ENCODE data around the gene SLC1A3. TPM values are rescaled to one million over a fixed set of nuclear protein-coding genes. Genes with fewer than 3 reads are reported as not detected.

SLC1A3 gene
- total RNA-seq, 1 experiment from 2014 or later = 18.6 TPM

DNA sequence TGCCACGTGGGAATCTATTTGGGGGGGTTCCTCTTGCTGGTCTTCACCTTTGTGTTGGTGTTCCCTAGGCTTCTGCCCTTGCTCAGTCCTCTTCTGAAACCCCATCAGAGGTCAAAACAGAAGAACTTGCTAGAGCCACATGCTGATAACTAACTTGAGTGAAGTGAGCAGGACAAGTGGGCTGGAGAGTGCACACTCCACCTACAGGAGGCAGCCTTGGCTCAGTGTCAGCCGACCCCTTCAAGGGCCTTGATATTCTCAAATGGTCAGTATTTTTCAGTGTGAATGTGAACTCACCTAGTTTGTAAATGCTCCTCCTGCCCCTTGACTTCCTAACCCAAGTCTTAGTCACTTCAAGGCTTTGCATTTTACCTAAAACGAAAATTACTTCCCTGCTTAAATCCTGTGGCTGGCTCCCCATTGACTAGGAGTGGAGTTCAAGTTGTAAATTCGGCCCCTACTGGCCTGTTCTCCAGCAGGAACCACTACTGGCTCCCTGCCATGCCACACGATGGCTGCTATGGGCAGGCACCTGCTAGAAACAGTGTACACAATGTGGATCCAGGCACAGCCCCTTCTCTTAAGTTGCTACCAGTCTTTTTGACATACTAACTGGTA lies 3.6 kb upstream of the SLC1A3 start:
- no peak overlapping the region for H3K18ac ChIP-seq (ENCODE audit: insufficient read length, low read depth, low read length)
- no peaks in the 10 kb centered on the region for H3K27me3 ChIP-seq (ENCODE audit: insufficient read depth, low read length)
- H2BK12ac ChIP-seq (ENCODE audit: insufficient read length, low read depth, low read length) = no peak overlapping the region
- no peaks in the 10 kb centered on the region for H3K9me3 Mint-ChIP-seq
- DNase-seq = peak; percentile 62
- H3K4me2 ChIP-seq (ENCODE audit: insufficient read depth, insufficient read length, low read length) = no peak overlapping the region
- H3K23ac ChIP-seq (ENCODE audit: insufficient read length, low read depth, low read length) = no peak overlapping the region
- H3K79me1 ChIP-seq (ENCODE audit: insufficient read depth, low read depth, low read length, poor library complexity, severe bottlenecking) = no peaks in the 10 kb centered on the region
- H4K5ac ChIP-seq (ENCODE audit: insufficient read length, low read depth, low read length) = no peak overlapping the region
- no peak overlapping the region for H3K14ac ChIP-seq (ENCODE audit: insufficient read depth, low read length)
- peaks cover 5% of the 10 kb centered on the region for H3K23me2 ChIP-seq (ENCODE audit: insufficient read length, low read depth, low read length, poor library complexity, severe bottlenecking)
- no peak overlapping the region for H2AK5ac ChIP-seq (ENCODE audit: insufficient read length, low read length)
- no peak overlapping the region for H2BK5ac ChIP-seq (ENCODE audit: insufficient read length, low read length)
- H3K27ac Mint-ChIP-seq = peak overlapping the region in 1 of 3 experiments; percentile 88; a peak in 2 of 7 replicates
- peaks cover 5% of the 10 kb centered on the region for H3K27me3 Mint-ChIP-seq (ENCODE audit: low read depth)
- no peak overlapping the region for H3K56ac ChIP-seq (ENCODE audit: insufficient read length, low read depth, low read length)
- no peak overlapping the region for H3K27ac ChIP-seq (ENCODE audit: insufficient read length, low read depth, low read length)
- no peak overlapping the region for H3K9ac ChIP-seq (ENCODE audit: extremely low read depth, insufficient read length, low read length)
- H2AFZ ChIP-seq (ENCODE audit: low read length) = no peak overlapping the region
- no peaks in the 10 kb centered on the region for H3K9me3 ChIP-seq (ENCODE audit: control insufficient read depth, low read depth, low read length)
- no peak overlapping the region for H2BK120ac ChIP-seq (ENCODE audit: low read depth, low read length, poor library complexity, severe bottlenecking)
- H3K4me1 ChIP-seq (ENCODE audit: insufficient read depth, low read length) = peaks cover 3% of the 10 kb centered on the region; the same call in 1 of the 2 replicates
- H4K20me1 ChIP-seq (ENCODE audit: control insufficient read depth, insufficient read depth, insufficient read length) = no peaks in the 10 kb centered on the region
- peaks cover 41 to 47% of the 10 kb centered on the region in 2 experiments for H3K4me1 Mint-ChIP-seq
- no peak overlapping the region for H2BK15ac ChIP-seq (ENCODE audit: low read depth, low read length)
- H3K79me2 ChIP-seq (ENCODE audit: insufficient read depth, low read length) = no peaks in the 10 kb centered on the region
- H2BK20ac ChIP-seq (ENCODE audit: low read depth, low read length, poor library complexity, severe bottlenecking) = no peak overlapping the region
- TF ChIP-seq, protein P1, sequence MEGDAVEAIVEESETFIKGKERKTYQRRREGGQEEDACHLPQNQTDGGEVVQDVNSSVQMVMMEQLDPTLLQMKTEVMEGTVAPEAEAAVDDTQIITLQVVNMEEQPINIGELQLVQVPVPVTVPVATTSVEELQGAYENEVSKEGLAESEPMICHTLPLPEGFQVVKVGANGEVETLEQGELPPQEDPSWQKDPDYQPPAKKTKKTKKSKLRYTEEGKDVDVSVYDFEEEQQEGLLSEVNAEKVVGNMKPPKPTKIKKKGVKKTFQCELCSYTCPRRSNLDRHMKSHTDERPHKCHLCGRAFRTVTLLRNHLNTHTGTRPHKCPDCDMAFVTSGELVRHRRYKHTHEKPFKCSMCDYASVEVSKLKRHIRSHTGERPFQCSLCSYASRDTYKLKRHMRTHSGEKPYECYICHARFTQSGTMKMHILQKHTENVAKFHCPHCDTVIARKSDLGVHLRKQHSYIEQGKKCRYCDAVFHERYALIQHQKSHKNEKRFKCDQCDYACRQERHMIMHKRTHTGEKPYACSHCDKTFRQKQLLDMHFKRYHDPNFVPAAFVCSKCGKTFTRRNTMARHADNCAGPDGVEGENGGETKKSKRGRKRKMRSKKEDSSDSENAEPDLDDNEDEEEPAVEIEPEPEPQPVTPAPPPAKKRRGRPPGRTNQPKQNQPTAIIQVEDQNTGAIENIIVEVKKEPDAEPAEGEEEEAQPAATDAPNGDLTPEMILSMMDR (conservative IDR thresholded peaks at IDR 0.05) = peak; percentile 79
- H4K8ac ChIP-seq (replicated peaks; ENCODE audit: insufficient read length, low read depth, low read length) = no peak overlapping the region
- no peak overlapping the region for H3K4me3 Mint-ChIP-seq
- no CpG with 5 or more reads among the region's 5 CpGs for WGBS (ENCODE audit: extremely low coverage, insufficient read length, low lambda C conversion rate)
- H3T11ph ChIP-seq (ENCODE audit: low read length) = no peak overlapping the region
- H4K91ac ChIP-seq (ENCODE audit: insufficient read length, low read depth, low read length) = no peak overlapping the region
- no peak overlapping the region for H3K4ac ChIP-seq (ENCODE audit: low read depth, low read length)
- peaks cover 0 to under 1% (median 0%) of the 10 kb centered on the region in 3 experiments; a peak in 2 of 7 replicates for H3K36me3 Mint-ChIP-seq (ENCODE audit: insufficient read depth in 1 of 3, low read depth in 3 of 3)

Measured in H9 (cell line).